A673 (cell line): ENCODE data around the gene CSNK2A1.
"Not testable (repeated sequence)": the region's sequence is repeated elsewhere in the genome, so short reads cannot be mapped to it uniquely, and the experiment has no call there.

Experiments used
- EZH2 ChIP-seq: fragments of 200-600 bp; sonication (generic); IDR thresholded peaks from 2 replicates; pipeline ENCODE4 v1.6.1; 2017; ENCODE audit warnings: borderline replicate concordance, low read depth, mild to moderate bottlenecking, mixed read lengths, antibody characterized with exemption, low read length; ENCODE audit not compliant: poor library complexity, severe bottlenecking
- TF ChIP-seq, protein P1 (sequence below): fragments of 300-800, 200-600 bp; sonication (generic); conservative IDR thresholded peaks from 2 replicates; pipeline ENCODE4 v1.5.1; 2017; ENCODE audit warnings: low read depth, mild to moderate bottlenecking, antibody characterized with exemption, low read length, moderate library complexity, mixed read lengths

DNA sequence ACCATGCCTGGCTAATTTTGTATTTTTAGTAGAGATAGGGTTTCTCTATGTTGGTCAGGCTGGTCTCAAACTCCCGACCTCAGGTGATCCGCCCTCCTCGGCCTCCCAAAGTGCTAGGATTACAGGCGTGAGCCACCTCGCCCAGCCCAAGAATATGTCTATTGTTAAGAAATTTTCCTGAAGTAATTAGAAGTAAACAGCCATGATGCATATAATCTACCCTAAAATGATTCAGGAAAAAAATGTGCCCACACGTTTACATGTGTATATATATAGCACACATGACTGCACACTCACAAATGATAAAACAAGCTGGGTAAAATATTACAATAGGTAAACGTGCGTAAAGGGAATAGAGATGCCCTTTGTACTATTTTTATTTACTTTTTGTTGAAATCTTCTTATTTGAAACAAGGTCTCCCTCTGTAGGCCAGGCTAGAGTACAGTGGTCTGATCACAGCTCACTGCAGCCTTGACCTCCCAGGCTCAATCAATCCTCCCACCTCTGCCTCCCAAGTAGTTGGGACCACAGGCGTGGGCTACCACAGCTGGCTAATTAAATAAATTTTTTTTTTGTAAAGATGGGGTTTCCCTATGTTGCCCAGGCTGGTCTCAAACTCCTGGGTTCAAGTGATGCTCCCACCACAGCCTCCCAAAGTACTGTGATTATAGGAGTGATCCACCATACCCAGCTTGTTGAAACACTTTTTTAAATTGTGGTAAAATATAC lies 33.1 kb downstream of the CSNK2A1 start:
- TF ChIP-seq, protein P1, sequence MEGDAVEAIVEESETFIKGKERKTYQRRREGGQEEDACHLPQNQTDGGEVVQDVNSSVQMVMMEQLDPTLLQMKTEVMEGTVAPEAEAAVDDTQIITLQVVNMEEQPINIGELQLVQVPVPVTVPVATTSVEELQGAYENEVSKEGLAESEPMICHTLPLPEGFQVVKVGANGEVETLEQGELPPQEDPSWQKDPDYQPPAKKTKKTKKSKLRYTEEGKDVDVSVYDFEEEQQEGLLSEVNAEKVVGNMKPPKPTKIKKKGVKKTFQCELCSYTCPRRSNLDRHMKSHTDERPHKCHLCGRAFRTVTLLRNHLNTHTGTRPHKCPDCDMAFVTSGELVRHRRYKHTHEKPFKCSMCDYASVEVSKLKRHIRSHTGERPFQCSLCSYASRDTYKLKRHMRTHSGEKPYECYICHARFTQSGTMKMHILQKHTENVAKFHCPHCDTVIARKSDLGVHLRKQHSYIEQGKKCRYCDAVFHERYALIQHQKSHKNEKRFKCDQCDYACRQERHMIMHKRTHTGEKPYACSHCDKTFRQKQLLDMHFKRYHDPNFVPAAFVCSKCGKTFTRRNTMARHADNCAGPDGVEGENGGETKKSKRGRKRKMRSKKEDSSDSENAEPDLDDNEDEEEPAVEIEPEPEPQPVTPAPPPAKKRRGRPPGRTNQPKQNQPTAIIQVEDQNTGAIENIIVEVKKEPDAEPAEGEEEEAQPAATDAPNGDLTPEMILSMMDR: not testable (repeated sequence)
- TF ChIP-seq EZH2: not testable (repeated sequence)
